ENCODE results near the gene GPR55.

Gene GPR55

DNA sequence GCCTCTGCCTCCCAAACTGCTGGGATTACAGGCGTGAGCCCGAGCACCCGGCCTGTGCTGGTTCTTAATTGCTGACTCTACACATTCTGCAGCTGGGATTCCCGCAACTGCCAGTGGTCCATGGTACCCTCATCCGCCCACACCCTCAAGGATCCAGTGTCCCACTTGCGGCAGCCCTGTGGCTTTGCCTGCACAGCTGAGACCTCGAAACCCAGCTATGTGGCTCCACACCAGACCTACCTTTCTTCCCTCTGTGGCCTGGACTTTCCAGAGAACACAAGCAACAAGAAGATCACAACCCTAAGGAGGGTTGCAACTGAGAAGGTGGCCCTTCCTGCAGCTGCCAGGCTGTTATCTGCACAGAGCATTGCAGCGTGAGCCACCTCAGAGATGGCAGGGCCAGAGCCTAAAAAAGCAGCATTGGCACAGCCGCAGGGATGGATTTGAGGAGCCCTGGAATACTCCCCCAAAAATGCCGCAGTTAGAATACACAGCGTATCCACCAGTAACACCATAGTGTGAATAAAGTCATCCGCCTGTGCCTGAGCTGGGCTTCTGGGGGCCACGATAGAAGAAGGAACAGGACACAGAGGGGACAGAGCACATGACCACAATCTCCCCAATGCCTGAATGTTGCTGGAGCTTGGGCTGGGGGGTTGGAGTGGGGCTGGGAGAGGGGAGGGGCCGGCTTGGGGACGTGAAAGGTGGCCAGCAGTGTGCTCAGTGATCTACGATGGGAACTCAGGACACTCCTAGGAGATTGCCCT is 1.9 kb downstream of the GPR55 start:
- no peak for DNase-seq (ENCODE audit: extremely low spot score)
- TF ChIP-seq, protein P1, sequence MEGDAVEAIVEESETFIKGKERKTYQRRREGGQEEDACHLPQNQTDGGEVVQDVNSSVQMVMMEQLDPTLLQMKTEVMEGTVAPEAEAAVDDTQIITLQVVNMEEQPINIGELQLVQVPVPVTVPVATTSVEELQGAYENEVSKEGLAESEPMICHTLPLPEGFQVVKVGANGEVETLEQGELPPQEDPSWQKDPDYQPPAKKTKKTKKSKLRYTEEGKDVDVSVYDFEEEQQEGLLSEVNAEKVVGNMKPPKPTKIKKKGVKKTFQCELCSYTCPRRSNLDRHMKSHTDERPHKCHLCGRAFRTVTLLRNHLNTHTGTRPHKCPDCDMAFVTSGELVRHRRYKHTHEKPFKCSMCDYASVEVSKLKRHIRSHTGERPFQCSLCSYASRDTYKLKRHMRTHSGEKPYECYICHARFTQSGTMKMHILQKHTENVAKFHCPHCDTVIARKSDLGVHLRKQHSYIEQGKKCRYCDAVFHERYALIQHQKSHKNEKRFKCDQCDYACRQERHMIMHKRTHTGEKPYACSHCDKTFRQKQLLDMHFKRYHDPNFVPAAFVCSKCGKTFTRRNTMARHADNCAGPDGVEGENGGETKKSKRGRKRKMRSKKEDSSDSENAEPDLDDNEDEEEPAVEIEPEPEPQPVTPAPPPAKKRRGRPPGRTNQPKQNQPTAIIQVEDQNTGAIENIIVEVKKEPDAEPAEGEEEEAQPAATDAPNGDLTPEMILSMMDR (IDR thresholded peaks at IDR 0.05; ENCODE audit: control extremely low read depth, extremely low read depth, low read depth, missing control alignments): no peak
- POLR2A ChIA-PET: interaction anchor here (0.6 to 2.4 kb wide), 4 partner anchors 16 to 59 kb away, joined by 3 to 8 read pairs (median 4); no protein-coding TSS in a partner anchor
- CTCF ChIA-PET: interaction anchor here (1.0 to 18.7 kb wide), 10 partner anchors 13 to 915 kb away, joined by 3 to 305 read pairs (median 9); no protein-coding TSS in a partner anchor

DNA sequence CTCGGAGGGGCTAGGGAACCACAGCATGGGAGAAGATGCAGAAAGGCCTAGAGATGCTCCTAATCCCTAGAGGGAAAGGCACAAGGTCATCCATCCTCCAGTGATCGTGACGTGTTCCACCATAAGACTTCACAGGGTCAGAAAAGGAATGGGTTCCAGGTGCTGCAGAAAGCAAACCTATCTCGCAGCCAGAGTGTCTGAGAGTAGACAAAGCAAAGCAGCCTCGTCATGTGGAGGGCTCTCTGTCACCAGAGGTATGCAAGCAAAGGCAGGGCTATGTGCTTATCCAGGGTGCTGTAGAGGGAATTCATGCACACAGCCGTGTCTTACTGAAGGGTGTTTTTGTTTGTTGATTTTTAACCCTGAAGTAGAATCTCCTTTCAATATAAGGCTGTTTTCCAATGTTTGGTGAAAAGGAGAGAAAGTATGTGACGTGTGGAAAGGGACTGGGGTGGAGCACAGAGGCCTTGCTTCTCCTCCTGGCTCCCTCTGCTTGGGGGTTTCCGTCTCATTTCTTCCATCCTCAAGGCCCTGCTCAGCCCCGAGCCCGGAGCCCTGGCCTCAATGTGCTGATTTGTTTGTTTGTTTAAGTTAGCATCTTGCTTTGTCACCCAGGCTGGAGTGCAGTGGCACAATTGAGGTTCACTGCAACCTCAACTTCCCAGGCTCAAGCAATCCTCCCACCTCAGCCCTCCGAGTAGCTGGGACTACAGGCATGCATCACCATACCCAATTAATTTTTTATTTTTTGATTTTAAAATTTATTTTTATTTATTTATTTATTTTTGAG is 3.0 kb downstream of the GPR55 start:
- ChIA-PET POLR2A (interaction anchor here (1.1 kb wide), 1 partner anchor 38 kb away, joined by 3 read pairs; no protein-coding TSS in a partner anchor), CTCF (interaction anchor here (1.2 to 18.7 kb wide), 5 partner anchors 9 to 63 kb away, joined by 3 to 305 read pairs (median 11); no protein-coding TSS in a partner anchor)
- no peak for DNase-seq (ENCODE audit: extremely low spot score)
- TF ChIP-seq, protein P1 (IDR thresholded peaks at IDR 0.05; ENCODE audit: control extremely low read depth, extremely low read depth, low read depth, missing control alignments): no peak

DNA sequence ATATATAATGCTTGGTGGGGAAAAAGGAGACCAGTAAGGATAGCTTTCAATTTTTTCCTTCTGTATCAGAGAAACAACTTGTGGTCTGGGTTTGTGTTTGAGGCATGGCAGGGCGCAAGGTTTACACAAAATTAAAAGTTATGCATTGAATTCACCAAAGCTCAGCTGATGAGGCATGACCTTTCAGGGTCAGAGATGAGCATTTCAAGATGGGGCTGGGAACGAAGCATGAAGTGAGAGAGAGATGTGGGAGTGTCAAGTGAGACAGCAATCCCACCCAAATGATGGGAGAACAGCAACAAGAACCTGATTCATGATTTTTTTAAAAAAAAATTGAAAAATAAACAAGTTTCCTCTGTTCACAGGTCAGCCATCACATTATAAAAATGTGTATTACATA is 4.9 kb downstream of the GPR55 start:
- ChIA-PET POLR2A (no interaction called here), CTCF (interaction anchor here (1.2 to 18.7 kb wide), 4 partner anchors 18 to 72 kb away, joined by 3 to 305 read pairs (median 123); no protein-coding TSS in a partner anchor)

DNA sequence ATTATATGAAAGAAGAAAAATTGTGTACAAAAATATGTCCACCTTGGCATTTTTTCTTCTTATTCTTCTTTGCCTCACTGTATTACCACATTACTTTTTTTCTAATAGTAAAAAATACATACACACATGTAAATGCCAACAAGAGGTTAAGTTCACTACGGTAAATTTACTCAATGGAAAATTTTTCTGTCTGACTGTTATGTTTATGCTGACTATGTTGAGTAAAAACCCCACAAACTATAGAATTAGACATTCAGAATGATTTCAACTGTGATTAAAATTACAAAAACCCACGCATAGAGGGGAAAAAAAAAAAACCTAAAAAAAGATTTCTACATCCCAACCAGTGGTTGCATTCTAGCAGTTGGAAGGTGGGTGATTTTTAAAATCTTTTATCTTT is 5.4 kb downstream of the GPR55 start:
- TF ChIP-seq, protein P1 (IDR thresholded peaks at IDR 0.05; ENCODE audit: control extremely low read depth, extremely low read depth, low read depth, missing control alignments): no peak
- CTCF ChIA-PET: interaction anchor here (16.0 to 18.7 kb wide), 2 partner anchors 25 to 65 kb away, joined by 242 to 305 read pairs; no protein-coding TSS in a partner anchor

More for the DNA sequence above, 4.9 kb downstream of the GPR55 start:
- DNase-seq (ENCODE audit: extremely low spot score): no peak
- TF ChIP-seq, protein P1 (IDR thresholded peaks at IDR 0.05; ENCODE audit: control extremely low read depth, extremely low read depth, low read depth, missing control alignments): no peak

DNA sequence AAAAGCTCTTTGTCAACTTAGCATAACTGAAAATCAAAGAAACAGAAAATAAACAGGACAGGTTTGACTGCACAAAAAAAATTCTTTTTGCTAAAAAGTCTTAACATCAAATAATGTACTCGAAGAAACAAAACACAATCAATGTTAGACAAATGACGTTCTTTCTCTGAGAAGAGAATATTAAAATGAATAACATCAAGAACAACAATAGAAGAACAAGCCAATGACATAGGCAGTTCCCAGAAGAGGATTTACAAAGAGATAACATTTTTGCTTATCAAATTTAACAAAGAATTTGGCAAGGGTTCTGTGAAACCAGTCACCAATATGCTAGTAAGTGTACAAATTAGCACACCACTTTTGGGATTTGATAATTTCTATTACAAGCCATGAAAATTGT is 5.8 kb downstream of the GPR55 start:
- TF ChIP-seq, protein P1 (IDR thresholded peaks at IDR 0.05; ENCODE audit: control extremely low read depth, extremely low read depth, low read depth, missing control alignments): no peak
- ChIA-PET POLR2A (no interaction called here), CTCF (interaction anchor here (16.0 to 18.7 kb wide), 2 partner anchors 26 to 66 kb away, joined by 242 to 305 read pairs; no protein-coding TSS in a partner anchor)
- no peak for DNase-seq (ENCODE audit: extremely low spot score)

More for the DNA sequence above, 5.4 kb downstream of the GPR55 start:
- DNase-seq (ENCODE audit: extremely low spot score): no peak
- POLR2A ChIA-PET: no interaction called here

DNA sequence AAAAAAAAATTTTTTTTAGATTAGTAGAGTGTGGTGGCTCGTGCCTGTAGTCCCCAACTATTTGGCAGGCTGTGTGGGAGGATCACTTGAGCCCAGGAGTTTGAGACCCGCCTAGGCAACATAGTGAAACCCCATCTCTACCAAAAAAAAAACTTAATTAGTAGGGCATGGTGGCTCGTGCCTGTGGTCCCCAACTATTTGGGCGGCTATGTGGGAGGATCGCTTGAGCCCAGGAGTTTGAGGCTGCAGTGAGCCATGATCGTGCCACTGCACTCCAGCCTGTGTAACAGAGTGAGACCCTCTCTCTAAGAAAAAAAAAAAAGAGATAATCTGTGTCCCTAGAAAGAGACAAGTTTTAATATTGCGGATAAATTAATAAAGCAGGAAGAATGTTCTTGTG is 8.8 kb downstream of the GPR55 start:
- TF ChIP-seq, protein P1 (IDR thresholded peaks at IDR 0.05; ENCODE audit: control extremely low read depth, extremely low read depth, low read depth, missing control alignments): no peak
- POLR2A ChIA-PET: no interaction called here
- CTCF ChIA-PET: interaction anchor here (18.7 kb wide), 1 partner anchor 29 kb away, joined by 305 read pairs; no protein-coding TSS in a partner anchor
- no peak for DNase-seq (ENCODE audit: extremely low spot score)
